ENCODE results near the gene AKT1.

The AKT1 gene

DNA sequence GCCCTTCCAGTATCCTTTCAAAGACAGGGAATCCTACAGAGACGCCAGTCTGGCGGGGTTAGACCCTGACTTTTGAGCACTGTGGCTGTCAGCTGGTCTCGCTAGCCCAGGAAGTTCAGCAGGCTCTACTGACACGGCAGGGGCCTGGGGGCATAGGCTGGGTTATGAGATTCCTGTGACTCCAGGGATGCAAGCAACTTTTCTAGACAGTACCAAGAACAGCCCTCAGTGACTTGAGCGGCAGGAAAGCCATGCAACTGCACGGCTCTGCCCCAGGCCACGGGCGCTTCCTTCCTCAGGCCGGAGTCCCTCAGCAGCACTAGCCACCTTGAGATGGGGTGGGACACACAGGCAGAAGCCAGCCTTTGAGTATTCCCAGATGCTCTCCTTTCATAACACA, 47.7 kb downstream of the AKT1 start:
- in situ Hi-C loops (cut with HindIII; ENCODE audit: low pct_ligation_motif_present, low sequenced_read_pairs): no loop called here
- Histone ChIP-seq H3K4me3 (ENCODE audit: low read depth, low read length) (no peak overlapping the region), H3K27me3 (replicated peaks) (no peaks in the 10 kb centered on the region), H3K36me3 (replicated peaks) (no peaks in the 10 kb centered on the region), H3K27ac (no peak overlapping the region)
- TF ChIP-seq, protein P1, sequence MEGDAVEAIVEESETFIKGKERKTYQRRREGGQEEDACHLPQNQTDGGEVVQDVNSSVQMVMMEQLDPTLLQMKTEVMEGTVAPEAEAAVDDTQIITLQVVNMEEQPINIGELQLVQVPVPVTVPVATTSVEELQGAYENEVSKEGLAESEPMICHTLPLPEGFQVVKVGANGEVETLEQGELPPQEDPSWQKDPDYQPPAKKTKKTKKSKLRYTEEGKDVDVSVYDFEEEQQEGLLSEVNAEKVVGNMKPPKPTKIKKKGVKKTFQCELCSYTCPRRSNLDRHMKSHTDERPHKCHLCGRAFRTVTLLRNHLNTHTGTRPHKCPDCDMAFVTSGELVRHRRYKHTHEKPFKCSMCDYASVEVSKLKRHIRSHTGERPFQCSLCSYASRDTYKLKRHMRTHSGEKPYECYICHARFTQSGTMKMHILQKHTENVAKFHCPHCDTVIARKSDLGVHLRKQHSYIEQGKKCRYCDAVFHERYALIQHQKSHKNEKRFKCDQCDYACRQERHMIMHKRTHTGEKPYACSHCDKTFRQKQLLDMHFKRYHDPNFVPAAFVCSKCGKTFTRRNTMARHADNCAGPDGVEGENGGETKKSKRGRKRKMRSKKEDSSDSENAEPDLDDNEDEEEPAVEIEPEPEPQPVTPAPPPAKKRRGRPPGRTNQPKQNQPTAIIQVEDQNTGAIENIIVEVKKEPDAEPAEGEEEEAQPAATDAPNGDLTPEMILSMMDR (IDR thresholded peaks at IDR 0.05; ENCODE audit: low read depth, low read length, missing control alignments): no peak
- no peak for DNase-seq

DNA sequence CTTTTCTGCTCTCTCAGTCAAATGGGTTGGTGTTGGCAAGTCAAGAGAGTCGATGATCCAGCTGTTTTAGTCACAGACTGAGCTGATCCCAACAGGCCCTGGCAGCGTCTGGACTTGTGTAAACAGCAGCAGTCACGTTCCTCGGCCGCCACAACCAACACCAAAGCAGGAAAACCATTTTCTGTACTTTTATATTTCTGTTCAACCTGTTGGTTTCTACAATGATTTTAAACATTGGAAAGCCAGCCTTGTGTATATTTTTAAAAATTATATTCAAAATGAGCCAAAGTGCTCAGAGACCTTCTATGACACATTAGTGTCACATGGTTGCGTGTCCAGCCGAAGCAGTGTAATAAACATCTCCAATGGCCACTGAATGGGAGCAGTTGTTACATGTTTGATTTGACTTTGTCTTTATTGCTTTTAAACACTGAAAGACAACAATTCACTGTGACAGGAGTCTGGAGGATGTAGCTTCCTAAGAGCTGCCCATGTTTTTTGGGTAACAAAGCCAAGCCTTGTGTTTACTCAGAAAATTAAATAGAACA, 48.5 kb downstream of the AKT1 start:
- Histone ChIP-seq H3K36me3 (replicated peaks) (no peaks in the 10 kb centered on the region), H3K27me3 (replicated peaks) (no peaks in the 10 kb centered on the region), H3K4me3 (ENCODE audit: low read depth, low read length) (no peak overlapping the region), H3K27ac (no peak overlapping the region)
- DNase-seq: no peak
- in situ Hi-C loops (cut with HindIII; ENCODE audit: low pct_ligation_motif_present, low sequenced_read_pairs): no loop called here
- TF ChIP-seq, protein P1 (IDR thresholded peaks at IDR 0.05; ENCODE audit: low read depth, low read length, missing control alignments): no peak

DNA sequence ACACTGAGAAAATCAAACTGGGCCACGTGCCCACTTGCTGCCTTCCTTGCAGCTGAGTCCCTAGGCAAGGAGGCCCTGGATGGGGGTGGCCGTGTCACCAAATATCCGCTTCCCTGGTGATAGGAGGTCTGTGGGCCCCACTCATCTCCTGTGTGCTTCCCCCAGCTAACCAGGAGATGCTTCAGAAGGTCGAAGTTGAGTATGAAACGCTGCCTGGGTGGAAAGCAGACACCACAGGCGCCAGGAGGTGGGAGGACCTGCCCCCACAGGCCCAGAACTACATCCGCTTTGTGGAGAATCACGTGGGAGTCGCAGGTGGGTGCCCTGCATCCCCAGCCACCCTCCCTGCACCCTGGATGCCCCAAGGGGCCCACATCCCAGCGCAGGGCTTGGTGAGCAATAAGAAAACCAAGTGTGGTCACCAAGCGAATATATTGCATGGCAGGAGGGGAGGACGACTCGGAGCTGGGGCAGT, 49.4 kb downstream of the AKT1 start:
- Histone ChIP-seq H3K4me3 (ENCODE audit: low read depth, low read length) (no peak overlapping the region), H3K27me3 (replicated peaks) (no peaks in the 10 kb centered on the region), H3K36me3 (replicated peaks) (no peaks in the 10 kb centered on the region), H3K27ac (no peak overlapping the region)
- in situ Hi-C loops (cut with HindIII; ENCODE audit: low pct_ligation_motif_present, low sequenced_read_pairs): no loop called here
- TF ChIP-seq, protein P1 (IDR thresholded peaks at IDR 0.05; ENCODE audit: low read depth, low read length, missing control alignments): no peak
- no peak for DNase-seq

DNA sequence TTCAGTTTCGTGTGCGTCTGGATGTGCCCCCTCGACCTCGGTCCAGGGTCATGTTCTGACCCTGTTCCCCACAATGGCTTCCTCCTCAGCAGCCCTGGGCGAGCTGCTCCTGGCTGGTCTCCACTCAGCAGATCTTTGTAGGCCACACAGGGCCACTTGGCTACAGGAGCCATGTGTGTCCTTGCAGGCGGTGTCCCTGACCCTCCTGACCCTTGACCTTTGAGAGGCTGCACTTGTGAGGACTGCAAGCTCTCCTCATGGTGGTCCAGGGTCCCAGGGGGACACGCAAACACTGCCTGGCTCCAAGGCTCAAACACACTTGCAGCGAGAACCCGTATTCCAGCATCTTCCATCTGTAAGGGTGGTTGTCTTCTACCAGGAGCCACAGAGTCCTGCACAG, 50.1 kb downstream of the AKT1 start:
- in situ Hi-C loops (cut with HindIII; ENCODE audit: low pct_ligation_motif_present, low sequenced_read_pairs): no loop called here
- H3K27me3 ChIP-seq (replicated peaks): no peaks in the 10 kb centered on the region
- no peak overlapping the region for H3K27ac ChIP-seq
- no peaks in the 10 kb centered on the region for H3K36me3 ChIP-seq (replicated peaks)
- H3K4me3 ChIP-seq (ENCODE audit: low read depth, low read length): no peak overlapping the region
- TF ChIP-seq, protein P1 (IDR thresholded peaks at IDR 0.05; ENCODE audit: low read depth, low read length, missing control alignments): no peak
- no peak for DNase-seq

DNA sequence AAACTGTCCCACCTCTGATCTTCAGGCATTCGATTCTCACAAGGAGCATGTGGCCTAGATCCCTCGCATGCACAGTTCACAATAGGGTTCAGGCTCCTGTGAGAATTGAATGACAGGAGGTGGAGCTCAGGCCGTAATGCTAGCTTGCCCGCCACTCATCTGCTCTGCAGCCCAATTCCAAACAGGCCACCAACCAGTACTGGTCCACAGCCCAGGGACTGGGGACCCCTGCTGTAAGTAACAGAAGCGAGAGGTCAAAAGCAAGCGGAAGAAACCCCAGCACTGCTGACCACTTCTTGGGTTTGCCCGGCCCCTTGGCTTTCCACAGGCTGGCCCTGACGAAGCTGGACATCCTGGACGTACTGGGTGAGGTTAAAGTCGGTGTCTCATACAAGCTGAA, 51.1 kb downstream of the AKT1 start:
- H3K27ac ChIP-seq: no peak overlapping the region
- in situ Hi-C loops (cut with HindIII; ENCODE audit: low pct_ligation_motif_present, low sequenced_read_pairs): no loop called here
- H3K4me3 ChIP-seq (ENCODE audit: low read depth, low read length): no peak overlapping the region
- no peak for DNase-seq
- TF ChIP-seq, protein P1 (IDR thresholded peaks at IDR 0.05; ENCODE audit: low read depth, low read length, missing control alignments): no peak
- no peaks in the 10 kb centered on the region for H3K27me3 ChIP-seq (replicated peaks)
- H3K36me3 ChIP-seq (replicated peaks): no peaks in the 10 kb centered on the region

Measured in brain microvascular endothelial cell (primary cell).